SJCRH30 (cell line): ENCODE measurements around the gene PDZD8. TPM values are rescaled to one million over a fixed set of nuclear protein-coding genes. Genes with fewer than 3 reads are reported as not detected.

Experiments
- DNase-seq, 2 experiments: peaks; one replicate each; pipeline ENCODE4 v3.0.0-alpha.2; 2015 to 2020
- H3K27ac ChIP-seq: fragments of 250-450 bp; sonication (Bioruptor Pico); 2 replicates; pipeline ENCODE4 v1.5.1; 2020; ENCODE audit warnings: mild to moderate bottlenecking, moderate library complexity
- H3K27me3 ChIP-seq: fragments of 250-450 bp; sonication (Bioruptor Pico); 2 replicates; pipeline ENCODE4 v1.5.1; 2020; ENCODE audit warnings: mild to moderate bottlenecking, moderate library complexity
- H3K36me3 ChIP-seq: fragments of 250-450 bp; sonication (Bioruptor Pico); 2 replicates; pipeline ENCODE4 v1.5.1; 2020; ENCODE audit warnings: mild to moderate bottlenecking, moderate library complexity
- H3K4me1 ChIP-seq: fragments of 250-450 bp; sonication (Bioruptor Pico); 2 replicates; pipeline ENCODE4 v1.5.1; 2020; ENCODE audit warnings: mild to moderate bottlenecking, moderate library complexity
- H3K4me3 ChIP-seq: fragments of 250-450 bp; sonication (Bioruptor Pico); 2 replicates; pipeline ENCODE4 v1.5.1; 2020; ENCODE audit warnings: mild to moderate bottlenecking, moderate library complexity
- H3K9me3 ChIP-seq: fragments of 250-450 bp; sonication (Bioruptor Pico); replicated peaks from 2 replicates; pipeline ENCODE4 v1.5.1; 2020; ENCODE audit warnings: mild to moderate bottlenecking, moderate library complexity
- total RNA-seq: library from RNA; depleted of rRNA; stranded (reverse); fragments of >200 nt; shearing (Covaris generic); gene quantifications from 2 replicates; pipeline ENCODE4 v1.2.3, GENCODE V29; 2014

The PDZD8 gene
- total RNA-seq, 1 experiment from 2014 or later: 31.4 TPM

DNA sequence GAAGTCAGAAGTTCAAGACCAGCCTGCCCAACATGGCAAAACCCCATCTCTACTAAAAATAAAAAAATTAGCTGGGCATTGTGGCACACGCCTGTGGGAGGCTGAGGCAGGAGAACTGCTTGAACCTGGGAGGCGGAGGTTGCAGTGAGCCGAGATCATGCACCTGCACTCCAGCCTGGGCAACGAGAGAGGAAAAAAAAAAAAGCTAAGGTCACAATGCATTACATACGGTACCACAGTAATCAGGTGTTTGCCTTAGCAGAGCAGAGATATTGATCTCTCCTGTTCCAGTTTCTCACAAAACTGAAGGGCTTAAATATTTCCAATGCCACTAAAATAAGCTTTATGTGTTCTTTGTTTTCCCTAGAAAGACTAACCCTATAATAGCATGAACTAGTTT, 7.5 kb downstream of the PDZD8 start:
- Histone ChIP-seq H3K4me3 (no peak overlapping the region), H3K36me3 (no peaks in the 10 kb centered on the region), H3K9me3 (no peaks in the 10 kb centered on the region), H3K27me3 (no peaks in the 10 kb centered on the region), H3K4me1 (peaks cover 9% of the 10 kb centered on the region), H3K27ac (no peak overlapping the region)
- no peak for DNase-seq

DNA sequence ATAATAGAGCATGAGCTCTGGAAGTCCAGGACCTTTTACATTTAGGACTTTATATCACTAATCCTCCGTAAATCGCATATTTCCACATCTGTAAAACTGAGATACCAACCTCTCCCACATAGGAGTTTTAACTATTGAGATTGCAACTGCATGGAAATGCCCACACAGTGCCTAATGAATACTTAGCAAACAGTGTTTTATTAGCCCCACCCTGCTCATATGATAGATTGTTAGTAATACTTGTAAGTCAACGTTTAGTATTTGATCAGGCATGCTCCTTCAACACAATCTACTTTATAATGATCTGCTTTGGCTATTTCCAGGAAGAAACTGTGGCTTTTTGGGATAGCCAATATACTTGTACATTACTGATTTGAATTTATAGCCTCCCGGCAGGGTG, 8.5 kb downstream of the PDZD8 start:
- Histone ChIP-seq H3K27ac (no peak overlapping the region), H3K4me1 (peaks cover 14% of the 10 kb centered on the region), H3K9me3 (no peaks in the 10 kb centered on the region), H3K4me3 (no peak overlapping the region), H3K27me3 (no peaks in the 10 kb centered on the region), H3K36me3 (no peaks in the 10 kb centered on the region)
- no peak for DNase-seq

DNA sequence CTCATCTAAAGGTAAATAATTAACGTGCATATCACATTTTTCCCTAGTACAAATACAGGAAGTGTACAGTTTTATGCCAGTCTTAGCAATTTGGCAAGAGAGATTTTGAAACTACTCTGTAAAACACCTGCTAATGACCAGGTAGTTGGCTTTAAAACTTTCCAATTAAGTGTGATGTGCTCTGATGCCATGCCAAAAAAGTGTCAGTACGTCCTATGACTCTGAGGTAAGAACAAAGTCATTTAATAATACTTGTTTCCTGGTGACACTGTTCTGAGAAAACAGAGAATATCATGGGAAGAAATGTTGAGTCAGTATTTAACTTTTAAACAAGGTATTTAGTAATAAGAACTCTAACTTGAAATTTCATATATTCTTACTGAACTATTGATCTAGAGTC, 9.6 kb downstream of the PDZD8 start:
- Histone ChIP-seq H3K36me3 (no peaks in the 10 kb centered on the region), H3K4me3 (no peak overlapping the region), H3K27me3 (no peaks in the 10 kb centered on the region), H3K9me3 (no peaks in the 10 kb centered on the region), H3K4me1 (peaks cover 14% of the 10 kb centered on the region), H3K27ac (no peak overlapping the region)
- no peak for DNase-seq

DNA sequence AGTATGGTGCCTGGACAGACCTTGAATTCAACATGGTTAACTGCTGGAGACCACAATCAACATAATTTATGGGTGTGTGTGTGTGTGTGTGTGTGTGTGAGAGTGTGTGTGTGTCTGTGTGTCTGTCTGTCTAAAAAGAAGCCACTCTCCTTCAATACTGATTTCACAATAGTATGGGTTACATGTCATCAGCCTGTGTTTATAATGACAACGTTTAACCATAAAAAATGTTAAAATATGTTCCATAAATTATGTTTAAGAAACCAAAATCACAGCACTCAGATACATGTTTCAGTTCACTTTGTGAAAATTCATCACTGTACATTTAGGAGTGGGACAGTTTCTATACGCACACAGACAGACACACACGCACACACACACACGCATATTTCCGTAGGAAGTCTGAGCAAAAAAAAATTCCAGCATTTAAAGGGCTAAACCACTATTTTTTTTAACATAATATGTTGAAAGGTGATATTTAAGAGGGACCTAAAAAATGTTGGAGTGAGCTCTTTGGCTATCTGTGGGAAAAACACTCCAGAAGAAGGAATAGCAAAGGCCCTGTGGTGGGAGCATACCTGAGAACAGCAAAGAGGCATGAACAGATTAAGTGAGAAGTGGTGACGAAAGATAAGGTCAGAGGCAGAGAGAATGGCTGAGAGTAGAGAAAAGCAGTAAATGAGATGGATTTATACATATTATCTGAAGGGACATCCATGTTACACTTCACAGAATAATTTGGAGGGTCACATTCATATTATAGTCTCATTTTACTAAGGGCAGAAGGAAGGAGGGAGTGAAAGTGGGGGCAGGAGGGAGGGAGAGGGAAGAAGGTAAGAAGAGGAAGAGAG, 10.9 kb downstream of the PDZD8 start:
- DNase-seq: no peak
- H3K4me3 ChIP-seq: no peak overlapping the region
- H3K27ac ChIP-seq: no peak overlapping the region
- H3K9me3 ChIP-seq: no peaks in the 10 kb centered on the region
- peaks cover 14% of the 10 kb centered on the region for H3K4me1 ChIP-seq
- H3K27me3 ChIP-seq: no peaks in the 10 kb centered on the region
- H3K36me3 ChIP-seq: no peaks in the 10 kb centered on the region

DNA sequence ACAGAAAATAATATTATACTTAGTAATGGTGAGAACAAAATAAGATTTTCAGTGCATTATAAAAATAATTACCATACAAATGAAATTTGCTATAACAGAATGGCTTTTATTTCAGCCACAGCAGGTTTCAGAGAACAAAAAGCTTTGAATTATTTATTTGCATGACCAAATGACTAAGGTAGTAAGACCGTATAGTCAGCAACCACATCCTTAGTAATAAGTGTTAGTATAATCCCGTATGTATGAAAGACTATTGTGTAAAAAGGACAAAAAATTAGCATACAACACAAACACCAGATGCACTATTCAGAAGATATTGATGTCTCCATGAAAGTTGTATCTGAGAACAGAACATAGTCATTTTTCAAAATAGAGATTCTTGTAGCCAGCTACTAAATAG, 12.2 kb downstream of the PDZD8 start:
- H3K27me3 ChIP-seq: no peaks in the 10 kb centered on the region
- peak in 1 of 2 experiments; percentile 20 for DNase-seq
- H3K4me3 ChIP-seq: no peak overlapping the region
- peaks cover 14% of the 10 kb centered on the region for H3K4me1 ChIP-seq
- H3K27ac ChIP-seq: peak overlapping the region; percentile 16
- no peaks in the 10 kb centered on the region for H3K9me3 ChIP-seq
- no peaks in the 10 kb centered on the region for H3K36me3 ChIP-seq

DNA sequence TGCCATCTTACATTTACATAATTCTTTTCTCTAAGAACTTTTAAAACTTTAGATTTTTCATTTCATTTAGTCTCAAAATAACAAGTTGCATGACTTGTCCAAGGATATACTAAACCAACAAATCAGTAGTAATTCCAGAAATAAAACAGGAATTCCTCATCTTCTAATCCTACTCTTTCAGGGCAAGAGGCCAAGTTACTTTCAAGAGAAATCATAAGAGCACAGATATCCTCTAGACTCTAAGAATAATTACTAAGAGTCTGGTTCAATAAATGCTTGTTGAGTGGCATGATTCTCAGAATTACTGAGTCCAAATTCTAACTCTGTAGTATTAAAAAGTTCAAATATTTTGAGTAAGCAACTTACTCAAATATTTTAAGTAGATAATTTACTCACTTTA, 12.9 kb downstream of the PDZD8 start:
- H3K4me1 ChIP-seq: peaks cover 14% of the 10 kb centered on the region
- DNase-seq: no peak
- no peaks in the 10 kb centered on the region for H3K9me3 ChIP-seq
- H3K27ac ChIP-seq: peak overlapping the region; percentile 16
- H3K27me3 ChIP-seq: no peaks in the 10 kb centered on the region
- H3K4me3 ChIP-seq: no peak overlapping the region
- H3K36me3 ChIP-seq: no peaks in the 10 kb centered on the region

DNA sequence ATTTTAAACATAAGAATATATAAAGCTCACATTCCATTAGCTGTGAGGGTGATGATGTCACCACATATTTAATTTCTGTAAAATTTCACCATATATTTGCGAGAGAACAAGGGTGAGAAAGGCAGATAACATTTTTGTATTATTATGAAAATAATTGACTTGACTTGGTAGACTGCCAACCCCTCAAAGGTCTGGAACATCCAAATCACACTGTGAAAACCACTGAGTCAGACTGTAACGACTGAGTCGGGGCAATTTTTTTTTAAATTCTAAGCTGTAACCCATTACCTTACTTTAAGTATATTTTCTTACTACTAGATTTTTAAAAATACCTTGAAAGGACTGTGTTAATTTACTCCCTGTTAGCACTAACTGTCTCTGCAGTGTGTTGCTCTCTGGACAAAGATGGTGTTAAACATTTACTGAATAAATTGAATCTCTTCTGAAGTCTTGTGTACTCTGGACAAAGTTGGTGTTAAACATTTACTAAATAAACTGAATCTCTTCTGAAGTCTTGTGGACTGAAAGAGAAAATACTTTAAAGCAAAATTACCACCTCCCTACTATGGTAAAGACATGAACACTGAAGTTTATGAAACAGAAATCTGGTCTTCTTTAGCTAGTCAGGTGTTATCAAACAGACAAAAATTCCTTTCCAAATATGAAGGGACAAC, 14.1 kb downstream of the PDZD8 start:
- Histone ChIP-seq H3K27me3 (no peaks in the 10 kb centered on the region), H3K4me1 (peaks cover 14% of the 10 kb centered on the region), H3K4me3 (no peak overlapping the region), H3K9me3 (no peaks in the 10 kb centered on the region), H3K27ac (no peak overlapping the region), H3K36me3 (no peaks in the 10 kb centered on the region)
- DNase-seq: no peak

DNA sequence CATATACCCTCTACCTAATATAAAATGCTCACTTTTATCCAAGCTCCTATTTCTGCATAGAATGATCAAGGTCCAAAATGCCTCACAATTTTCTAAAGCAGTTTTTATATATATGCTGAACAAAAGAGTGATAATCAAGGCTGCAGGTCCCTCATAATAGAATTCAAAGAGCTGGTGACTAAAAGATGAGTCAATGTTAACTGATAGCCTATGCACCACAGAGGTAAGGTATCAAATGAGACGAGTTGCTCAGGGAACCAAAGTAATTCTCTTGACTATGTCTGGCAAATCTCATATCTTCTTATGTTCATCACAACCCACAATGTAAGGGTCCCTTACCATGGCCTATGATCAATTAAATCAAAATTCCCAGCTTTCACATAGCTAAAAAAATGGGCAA, 15.2 kb downstream of the PDZD8 start:
- H3K27ac ChIP-seq: no peak overlapping the region
- H3K9me3 ChIP-seq: no peaks in the 10 kb centered on the region
- H3K4me3 ChIP-seq: no peak overlapping the region
- 0 out of 2 replicates have a peak, but pooled peaks cover 2% of the 10 kb centered on the region for H3K36me3 ChIP-seq
- no peaks in the 10 kb centered on the region for H3K27me3 ChIP-seq
- no peak for DNase-seq
- peaks cover 14% of the 10 kb centered on the region for H3K4me1 ChIP-seq

DNA sequence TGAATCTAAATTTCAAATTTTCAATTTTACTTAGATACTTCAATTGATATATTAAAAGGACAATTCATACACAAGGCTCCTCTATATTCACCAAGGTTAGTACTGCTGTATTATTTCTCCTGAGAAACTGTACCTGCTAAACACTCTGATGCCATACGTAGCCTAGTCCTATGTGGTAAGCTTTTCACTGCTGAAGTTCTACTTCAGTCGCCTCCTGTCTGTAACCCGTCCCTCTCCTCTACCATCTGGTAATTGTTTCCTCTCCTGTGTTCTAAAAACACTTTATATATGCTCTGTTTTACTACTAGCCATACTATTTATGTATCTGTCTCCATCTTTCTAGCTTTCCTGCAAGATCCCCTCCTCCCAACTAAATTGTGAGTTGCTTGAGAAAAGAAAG, 20.2 kb downstream of the PDZD8 start:
- no peak for DNase-seq
- H3K36me3 ChIP-seq: 0 out of 2 replicates have a peak, but pooled peaks cover 2% of the 10 kb centered on the region
- H3K9me3 ChIP-seq: no peaks in the 10 kb centered on the region
- H3K27ac ChIP-seq: no peak overlapping the region
- no peaks in the 10 kb centered on the region for H3K27me3 ChIP-seq
- H3K4me3 ChIP-seq: no peak overlapping the region
- no peaks in the 10 kb centered on the region; the same call in 1 of the 2 replicates for H3K4me1 ChIP-seq

DNA sequence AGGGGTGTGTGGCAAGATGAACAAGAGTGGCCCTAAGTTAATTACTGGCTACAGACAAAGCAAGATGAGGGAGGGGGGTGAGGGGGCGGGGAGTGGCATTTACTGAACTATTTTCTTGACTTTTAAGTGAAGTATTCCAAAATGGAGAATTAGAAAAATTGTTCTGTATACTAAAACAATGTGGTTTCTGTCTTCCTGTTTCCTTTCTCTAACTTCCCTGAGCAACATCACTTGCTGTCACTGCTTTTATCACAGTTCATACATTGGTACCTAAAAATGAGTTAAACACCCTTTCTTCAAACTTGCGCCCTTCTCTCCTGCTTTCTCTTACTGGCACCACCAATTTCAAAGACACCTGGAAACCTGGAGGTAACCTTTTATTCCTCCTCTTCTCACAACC, 21.6 kb downstream of the PDZD8 start:
- no peak for DNase-seq
- H3K4me1 ChIP-seq: no peaks in the 10 kb centered on the region
- no peaks in the 10 kb centered on the region for H3K27me3 ChIP-seq
- no peak overlapping the region for H3K27ac ChIP-seq
- no peaks in the 10 kb centered on the region for H3K9me3 ChIP-seq
- 0 out of 2 replicates have a peak, but pooled peaks cover 2% of the 10 kb centered on the region for H3K36me3 ChIP-seq
- no peak overlapping the region for H3K4me3 ChIP-seq

DNA sequence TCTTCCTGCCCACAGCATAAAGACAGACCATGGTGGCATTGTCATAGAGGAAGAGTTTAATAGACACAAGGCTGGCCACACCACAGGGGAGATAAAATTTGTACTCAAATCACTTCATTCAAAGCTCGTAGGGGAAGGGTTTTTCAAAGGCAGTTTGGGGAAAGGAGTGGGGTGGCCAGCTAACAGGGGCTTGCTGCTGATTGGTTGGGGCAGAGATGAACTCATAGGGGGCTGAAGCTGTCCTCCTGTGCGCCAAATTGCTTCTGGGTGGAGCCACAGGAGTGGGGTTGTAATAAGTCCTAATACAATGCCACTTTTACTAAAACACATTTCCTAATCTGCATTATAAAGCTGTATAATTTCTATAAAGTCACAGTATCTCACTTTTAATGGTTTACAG, 22.5 kb downstream of the PDZD8 start:
- no peak for DNase-seq
- no peak overlapping the region for H3K27ac ChIP-seq
- no peaks in the 10 kb centered on the region for H3K9me3 ChIP-seq
- H3K4me1 ChIP-seq: no peaks in the 10 kb centered on the region
- H3K27me3 ChIP-seq: no peaks in the 10 kb centered on the region
- H3K36me3 ChIP-seq: 0 out of 2 replicates have a peak, but pooled peaks cover 2% of the 10 kb centered on the region
- no peak overlapping the region for H3K4me3 ChIP-seq

DNA sequence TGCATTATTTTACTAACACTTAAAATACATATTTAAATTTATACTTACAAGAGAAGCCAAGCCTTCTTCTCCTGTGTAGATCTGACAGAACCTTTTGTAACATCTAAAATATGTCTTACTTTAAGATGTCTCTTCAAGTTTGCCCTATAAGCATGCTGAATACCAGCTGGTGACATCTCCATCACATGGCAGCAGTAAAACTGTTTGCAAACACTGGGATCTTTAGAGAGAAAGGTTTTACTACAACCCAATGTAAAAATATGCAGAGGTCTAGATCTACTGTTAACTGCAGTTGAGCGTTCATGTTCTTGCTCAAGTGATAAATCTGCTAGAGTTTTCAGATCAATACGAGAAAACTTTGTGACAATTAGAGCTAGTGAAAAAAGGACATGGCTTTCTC, 23.2 kb downstream of the PDZD8 start:
- Histone ChIP-seq H3K27ac (no peak overlapping the region), H3K4me3 (no peak overlapping the region), H3K4me1 (no peaks in the 10 kb centered on the region)

DNA sequence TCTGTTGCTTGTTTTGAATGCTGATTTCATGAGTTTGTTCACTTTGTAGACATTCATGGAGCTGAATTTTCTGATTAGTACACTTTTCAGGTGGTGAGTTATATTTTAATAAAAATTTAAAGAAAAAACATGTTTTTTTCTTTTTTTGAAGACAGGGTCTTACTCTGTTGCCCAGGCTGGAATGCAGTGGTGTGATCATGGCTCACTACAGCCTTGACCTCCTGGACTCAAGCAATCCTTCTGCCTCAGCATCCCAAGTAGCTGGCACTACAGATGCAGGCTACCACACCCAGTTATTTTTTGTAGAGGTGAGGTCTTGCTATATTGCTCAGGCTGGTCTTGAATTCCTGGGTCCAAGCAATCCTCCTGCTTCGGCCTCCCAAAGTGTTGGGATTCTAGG, 23.7 kb downstream of the PDZD8 start:
- Histone ChIP-seq H3K27ac (no peak overlapping the region), H3K9me3 (no peaks in the 10 kb centered on the region), H3K4me3 (no peak overlapping the region), H3K27me3 (no peaks in the 10 kb centered on the region), H3K36me3 (0 out of 2 replicates have a peak, but pooled peaks cover 2% of the 10 kb centered on the region), H3K4me1 (no peaks in the 10 kb centered on the region)
- DNase-seq: no peak

More for the DNA sequence above, 23.2 kb downstream of the PDZD8 start:
- Histone ChIP-seq H3K9me3 (no peaks in the 10 kb centered on the region), H3K27me3 (no peaks in the 10 kb centered on the region), H3K36me3 (0 out of 2 replicates have a peak, but pooled peaks cover 2% of the 10 kb centered on the region)
- DNase-seq: no peak

DNA sequence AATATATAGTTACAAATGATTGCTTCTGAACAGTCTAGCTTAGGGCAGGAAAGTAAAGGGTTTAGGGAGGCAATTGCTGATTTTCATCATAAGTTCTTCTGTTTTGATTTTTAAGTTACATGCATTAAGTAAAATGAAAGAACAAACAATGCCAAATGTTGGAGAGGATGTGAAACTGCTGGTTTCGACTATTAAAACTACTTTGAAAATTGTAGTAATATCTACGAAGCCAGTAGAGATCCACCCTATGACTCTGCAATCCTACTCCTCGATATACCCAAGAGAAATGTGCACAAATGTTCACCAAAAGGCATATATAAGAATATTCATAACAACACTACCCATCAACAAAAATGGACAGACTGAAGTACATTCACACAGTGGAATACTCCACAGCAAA, 24.3 kb downstream of the PDZD8 start:
- no peak for DNase-seq
- H3K27ac ChIP-seq: no peak overlapping the region
- no peaks in the 10 kb centered on the region for H3K4me1 ChIP-seq
- H3K4me3 ChIP-seq: no peak overlapping the region
- no peaks in the 10 kb centered on the region for H3K27me3 ChIP-seq
- 0 out of 2 replicates have a peak, but pooled peaks cover under 1% of the 10 kb centered on the region for H3K36me3 ChIP-seq
- H3K9me3 ChIP-seq: no peaks in the 10 kb centered on the region

DNA sequence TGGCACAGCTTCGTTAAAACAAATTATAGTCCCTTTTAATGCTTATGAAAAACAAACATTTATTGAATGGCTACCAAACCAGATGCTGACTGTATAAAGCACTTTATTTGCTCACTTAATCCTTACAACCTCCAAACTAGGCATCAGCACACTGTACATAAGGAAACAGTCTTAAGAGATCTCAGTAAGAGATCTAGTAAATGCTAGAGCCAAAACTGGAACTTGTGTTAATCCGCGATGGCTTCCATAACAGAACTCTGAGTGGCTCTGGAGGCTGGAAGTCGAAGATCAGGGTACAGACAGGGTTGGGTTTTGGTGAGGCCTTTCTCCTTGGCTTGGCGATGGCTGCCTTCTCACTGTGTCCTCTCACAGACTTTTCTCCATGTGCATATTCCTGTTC, 27.0 kb downstream of the PDZD8 start:
- 0 out of 2 replicates have a peak, but pooled peaks cover 7% of the 10 kb centered on the region for H3K4me1 ChIP-seq

More for the DNA sequence above, 27.0 kb downstream of the PDZD8 start:
- Histone ChIP-seq H3K4me3 (no peak overlapping the region), H3K36me3 (no peaks in the 10 kb centered on the region), H3K27me3 (no peaks in the 10 kb centered on the region), H3K9me3 (no peaks in the 10 kb centered on the region), H3K27ac (no peak overlapping the region)
- DNase-seq: no peak
